Measurements from ENCODE around the gene TBCC. TPM values are rescaled to one million over a fixed set of nuclear protein-coding genes. Genes with fewer than 3 reads are reported as not detected.
A peak's percentile ranks its signal among the peaks of the same experiment; 100 is the strongest.

The TBCC gene
- total RNA-seq, 1 donor from 2014 or later = 36.6 TPM

DNA sequence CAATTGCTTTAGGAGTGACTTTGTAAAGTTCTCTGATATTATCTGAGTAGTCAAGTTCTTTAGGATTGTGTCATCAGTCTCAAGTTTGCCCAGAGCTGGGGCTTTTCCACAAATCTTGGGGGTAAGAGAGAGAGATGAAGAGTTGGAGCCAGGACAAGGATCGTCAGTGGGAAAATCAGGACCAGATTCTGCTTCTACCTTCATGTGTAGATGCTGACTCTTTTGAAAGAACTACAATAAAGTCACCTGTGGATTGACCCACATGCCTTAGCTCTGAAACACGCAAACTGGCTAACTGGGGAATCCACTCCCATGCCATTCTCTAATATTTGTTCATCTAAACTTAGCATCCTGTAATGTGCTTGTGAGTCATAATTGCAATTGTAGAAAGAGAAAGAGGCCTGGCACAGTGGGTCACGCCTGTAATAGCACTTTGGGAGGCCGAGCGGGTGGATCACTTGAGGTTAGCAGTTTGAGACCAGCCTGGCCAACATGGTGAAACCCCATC, 20.3 kb upstream of the TBCC start:
- H3K36me3 ChIP-seq (ENCODE audit: control insufficient read depth, insufficient read depth, low read length) = no peaks in the 10 kb centered on the region
- FAIRE-seq = no peak
- no peaks in the 10 kb centered on the region for H3K27me3 ChIP-seq (ENCODE audit: control insufficient read depth, insufficient read depth, low read length)
- DNase-seq (ENCODE audit: low read depth) = peak; percentile 86
- no peak overlapping the region for H3K4me3 ChIP-seq (ENCODE audit: low read depth, low read length)
- TF ChIP-seq, protein P1, sequence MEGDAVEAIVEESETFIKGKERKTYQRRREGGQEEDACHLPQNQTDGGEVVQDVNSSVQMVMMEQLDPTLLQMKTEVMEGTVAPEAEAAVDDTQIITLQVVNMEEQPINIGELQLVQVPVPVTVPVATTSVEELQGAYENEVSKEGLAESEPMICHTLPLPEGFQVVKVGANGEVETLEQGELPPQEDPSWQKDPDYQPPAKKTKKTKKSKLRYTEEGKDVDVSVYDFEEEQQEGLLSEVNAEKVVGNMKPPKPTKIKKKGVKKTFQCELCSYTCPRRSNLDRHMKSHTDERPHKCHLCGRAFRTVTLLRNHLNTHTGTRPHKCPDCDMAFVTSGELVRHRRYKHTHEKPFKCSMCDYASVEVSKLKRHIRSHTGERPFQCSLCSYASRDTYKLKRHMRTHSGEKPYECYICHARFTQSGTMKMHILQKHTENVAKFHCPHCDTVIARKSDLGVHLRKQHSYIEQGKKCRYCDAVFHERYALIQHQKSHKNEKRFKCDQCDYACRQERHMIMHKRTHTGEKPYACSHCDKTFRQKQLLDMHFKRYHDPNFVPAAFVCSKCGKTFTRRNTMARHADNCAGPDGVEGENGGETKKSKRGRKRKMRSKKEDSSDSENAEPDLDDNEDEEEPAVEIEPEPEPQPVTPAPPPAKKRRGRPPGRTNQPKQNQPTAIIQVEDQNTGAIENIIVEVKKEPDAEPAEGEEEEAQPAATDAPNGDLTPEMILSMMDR (IDR thresholded peaks at IDR 0.05; ENCODE audit: insufficient read depth, low read length, severe bottlenecking) = no peak

DNA sequence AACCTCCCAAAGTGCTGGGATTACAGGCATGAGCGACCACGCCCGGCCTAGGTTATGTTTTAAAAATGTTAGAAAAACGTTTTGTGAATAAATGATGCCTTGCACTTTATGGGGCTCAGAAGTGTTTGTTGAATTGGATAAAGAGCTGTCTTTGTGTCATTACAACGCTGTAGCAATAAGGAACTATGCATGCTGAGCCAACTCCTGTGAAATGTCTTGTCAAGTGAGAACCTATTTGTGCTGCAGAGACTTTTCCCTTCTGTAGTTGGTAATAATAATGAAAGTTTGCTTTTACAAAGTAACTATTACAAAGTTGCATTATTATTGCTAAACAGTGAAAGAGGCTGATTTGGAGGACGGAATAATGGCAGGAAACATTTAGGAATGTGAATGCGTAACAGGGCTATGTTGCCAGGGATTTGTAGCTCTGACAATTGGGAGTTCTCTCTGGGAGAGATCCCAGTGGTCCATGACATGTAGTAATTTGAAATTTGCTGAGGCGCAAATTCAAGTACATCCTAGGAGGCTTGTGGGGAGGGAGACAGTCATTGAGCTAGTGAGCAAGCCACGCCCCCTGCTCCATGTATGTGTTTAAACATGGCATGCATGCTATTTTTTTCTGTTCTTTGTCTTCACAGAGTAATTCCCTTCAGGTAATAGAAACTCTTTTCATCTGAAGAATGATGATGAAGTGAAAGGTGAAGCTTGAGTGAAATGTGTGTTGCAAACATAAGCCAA, 19.2 kb upstream of the TBCC start:
- no peak overlapping the region for H3K4me3 ChIP-seq (ENCODE audit: low read depth, low read length)
- H3K36me3 ChIP-seq (ENCODE audit: control insufficient read depth, insufficient read depth, low read length) = no peaks in the 10 kb centered on the region
- no peak for DNase-seq (ENCODE audit: low read depth)
- FAIRE-seq = no peak
- no peaks in the 10 kb centered on the region for H3K27me3 ChIP-seq (ENCODE audit: control insufficient read depth, insufficient read depth, low read length)
- TF ChIP-seq, protein P1 (IDR thresholded peaks at IDR 0.05; ENCODE audit: insufficient read depth, low read length, severe bottlenecking) = no peak

DNA sequence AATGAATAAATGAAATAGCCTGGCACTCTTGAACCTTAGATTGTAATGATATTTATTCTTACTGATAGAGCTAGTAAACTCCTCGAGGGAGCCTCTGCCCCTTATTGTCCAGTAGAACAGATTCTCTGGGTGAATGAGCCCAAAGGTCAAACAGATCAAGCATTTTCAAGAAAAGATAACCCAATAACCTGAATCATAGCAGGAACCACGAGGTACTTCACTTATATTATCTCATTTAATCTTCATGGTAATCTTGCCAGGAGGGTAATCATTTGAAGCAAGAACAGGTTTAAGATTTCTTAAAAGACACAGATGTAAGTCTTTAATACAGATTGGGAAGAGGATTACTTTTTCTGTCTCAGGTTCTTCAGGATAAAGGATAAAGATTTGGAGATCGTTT, 17.0 kb upstream of the TBCC start:
- no peak overlapping the region for H3K4me3 ChIP-seq (ENCODE audit: low read depth, low read length)
- DNase-seq (ENCODE audit: low read depth) (no peak), FAIRE-seq (no peak)
- no peaks in the 10 kb centered on the region for H3K27me3 ChIP-seq (ENCODE audit: control insufficient read depth, insufficient read depth, low read length)
- TF ChIP-seq, protein P1 (IDR thresholded peaks at IDR 0.05; ENCODE audit: insufficient read depth, low read length, severe bottlenecking) = no peak
- H3K36me3 ChIP-seq (ENCODE audit: control insufficient read depth, insufficient read depth, low read length) = no peaks in the 10 kb centered on the region

DNA sequence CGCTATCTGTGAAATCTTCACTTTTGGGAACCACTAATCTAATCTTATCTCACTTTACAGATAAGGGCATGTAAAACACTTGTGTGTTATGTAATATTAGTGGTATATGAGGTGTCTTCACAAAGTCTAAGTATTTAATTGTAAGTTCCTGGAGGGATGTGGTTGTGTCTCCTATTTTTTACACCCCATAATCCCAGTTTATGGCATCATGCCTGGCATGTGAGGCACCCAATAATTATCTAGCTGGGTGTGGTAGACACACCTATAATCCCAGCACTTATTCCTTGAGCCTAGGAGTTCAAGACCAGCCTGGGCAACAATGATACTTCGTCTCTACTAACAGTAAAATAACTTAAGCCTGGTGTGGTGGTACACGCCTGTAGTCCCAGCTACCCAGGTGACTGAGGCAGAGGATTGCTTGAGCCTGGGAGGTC, 16.5 kb upstream of the TBCC start:
- DNase-seq (ENCODE audit: low read depth) = no peak
- TF ChIP-seq, protein P1 (IDR thresholded peaks at IDR 0.05; ENCODE audit: insufficient read depth, low read length, severe bottlenecking) = no peak
- peak; percentile 36 for FAIRE-seq
- Histone ChIP-seq H3K27me3 (ENCODE audit: control insufficient read depth, insufficient read depth, low read length) (no peaks in the 10 kb centered on the region), H3K36me3 (ENCODE audit: control insufficient read depth, insufficient read depth, low read length) (no peaks in the 10 kb centered on the region), H3K4me3 (ENCODE audit: low read depth, low read length) (no peak overlapping the region)

DNA sequence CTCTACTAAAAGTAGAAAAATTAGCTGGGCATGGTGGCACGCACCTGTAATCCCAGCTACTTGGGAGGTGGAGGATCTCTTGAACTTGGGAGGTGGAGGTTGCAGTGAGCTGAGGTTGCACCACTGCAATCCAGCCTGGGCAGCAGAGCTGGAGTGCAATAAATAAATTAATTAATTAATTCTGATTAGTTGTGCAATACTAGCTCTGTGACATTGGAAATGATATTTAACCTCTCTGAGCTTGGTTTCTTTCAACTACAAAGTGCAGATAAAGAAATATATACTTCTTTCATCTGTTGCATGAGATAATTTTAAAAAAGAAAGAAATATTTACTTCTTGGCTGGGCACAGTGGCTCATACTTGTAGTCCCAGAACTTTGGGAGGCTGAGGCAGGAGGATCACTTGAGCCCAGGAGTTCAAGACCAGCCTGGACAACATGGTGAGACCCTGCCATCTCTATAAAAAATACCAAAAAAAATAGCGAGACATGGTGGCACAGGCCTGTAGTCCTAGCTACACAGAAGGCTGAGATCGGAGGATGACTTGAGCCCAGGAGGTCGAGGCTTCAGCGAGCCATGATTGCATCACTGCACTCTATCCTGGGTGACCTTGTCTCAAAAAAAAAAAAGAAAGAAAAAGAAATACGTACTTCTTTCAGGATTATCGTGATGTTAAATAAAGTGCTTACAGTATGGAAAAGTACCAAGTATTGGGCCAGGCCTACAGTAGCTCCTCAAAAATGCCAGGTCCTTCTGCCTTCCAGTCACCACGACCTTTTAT, 15.6 kb upstream of the TBCC start:
- FAIRE-seq (no peak), DNase-seq (ENCODE audit: low read depth) (no peak)
- TF ChIP-seq, protein P1 (IDR thresholded peaks at IDR 0.05; ENCODE audit: insufficient read depth, low read length, severe bottlenecking) = no peak
- H3K4me3 ChIP-seq (ENCODE audit: low read depth, low read length) = no peak overlapping the region
- no peaks in the 10 kb centered on the region for H3K27me3 ChIP-seq (ENCODE audit: control insufficient read depth, insufficient read depth, low read length)
- H3K36me3 ChIP-seq (ENCODE audit: control insufficient read depth, insufficient read depth, low read length) = no peaks in the 10 kb centered on the region
